GM18520 (cell line): ENCODE measurements around the gene PREX1.

Source experiments
- ATAC-seq: cut with Tn5 transposase; IDR thresholded peaks from one replicate; pipeline ENCODE4 v1.9.1; 2021; ENCODE audit not compliant: unreplicated experiment

The PREX1 gene

GRCh38 chr20:48626938-48627736, 200.7 kb downstream of the PREX1 start:
- no peak for ATAC-seq

GRCh38 chr20:48626226-48626937, 201.4 kb downstream of the PREX1 start:
- ATAC-seq: no peak

- no peak for ATAC-seq
These were observed 202.5 kb downstream of the PREX1 start for GRCh38 chr20:48625136-48625900.

GRCh38 chr20:48624315-48625020, 203.3 kb downstream of the PREX1 start:
- no peak for ATAC-seq

- ATAC-seq: no peak
These were observed 203.9 kb downstream of the PREX1 start for GRCh38 chr20:48623906-48624265.

GRCh38 chr20:48623176-48623905, 204.5 kb downstream of the PREX1 start:
- no peak for ATAC-seq

- ATAC-seq: no peak
These were observed 205.4 kb downstream of the PREX1 start for GRCh38 chr20:48622421-48622820.

- ATAC-seq: no peak
These were observed 206.3 kb downstream of the PREX1 start for GRCh38 chr20:48621376-48622078.

GRCh38 chr20:48620507-48621375, 207.1 kb downstream of the PREX1 start:
- no peak for ATAC-seq

- no peak for ATAC-seq
These were observed 207.7 kb downstream of the PREX1 start for GRCh38 chr20:48620154-48620506.

- ATAC-seq: no peak
These were observed 208.4 kb downstream of the PREX1 start for GRCh38 chr20:48619126-48620101.

GRCh38 chr20:48618631-48619030, 209.2 kb downstream of the PREX1 start:
- no peak for ATAC-seq

GRCh38 chr20:48618052-48618451, 209.7 kb downstream of the PREX1 start:
- ATAC-seq: no peak

GRCh38 chr20:48617481-48617880, 210.3 kb downstream of the PREX1 start:
- no peak for ATAC-seq

- ATAC-seq: no peak
These were observed 211.3 kb downstream of the PREX1 start for GRCh38 chr20:48616481-48616880.

- ATAC-seq: no peak
These were observed 211.9 kb downstream of the PREX1 start for GRCh38 chr20:48615871-48616270.

GRCh38 chr20:48614593-48615274, 213.1 kb downstream of the PREX1 start:
- no peak for ATAC-seq
